Activated B cell treated with CpG ODN at 0.5 μM for 24 hours (primary cell): Measurements from ENCODE around the gene SERAC1. TPM values are rescaled to one million over a fixed set of nuclear protein-coding genes. Genes with fewer than 3 reads are reported as not detected.

ENCODE experiments used
- ATAC-seq: fragments of 200-7000 bp; cut with Tn5 transposase; one replicate; pipeline ENCODE4 v1.10.0; 2021; ENCODE audit warnings: low read depth, mild to moderate bottlenecking, moderate library complexity
- CTCF ChIA-PET: fragments of 350-600 bp; sonication (Branson Sonifier 250); formaldehyde crosslinking; loops from one replicate; lab custom pipeline; 2021; ENCODE audit warnings: antibody characterized with exemption; lab: Charles Lee
- POLR2A ChIA-PET: fragments of 350-600 bp; sonication (Branson Sonifier 250); formaldehyde crosslinking; loops from one replicate; lab custom pipeline; 2021; ENCODE audit warnings: antibody characterized with exemption; lab: Charles Lee
- DNase-seq: peaks from one replicate; pipeline ENCODE4 v3.0.0; 2022
- H3K27ac Mint-ChIP-seq: one replicate; pipeline ENCODE4 v1.8.0; 2020; ENCODE audit warnings: mixed read lengths
- H3K27me3 Mint-ChIP-seq: one replicate; pipeline ENCODE4 v1.8.0; 2021; ENCODE audit warnings: mixed read lengths
- H3K36me3 Mint-ChIP-seq: one replicate; pipeline ENCODE4 v1.8.0; 2021; ENCODE audit warnings: low read depth, mixed read lengths
- H3K4me1 Mint-ChIP-seq: one replicate; pipeline ENCODE4 v1.8.0; 2021; ENCODE audit warnings: mixed read lengths
- H3K4me3 Mint-ChIP-seq: one replicate; pipeline ENCODE4 v1.8.0; 2020; ENCODE audit warnings: mild to moderate bottlenecking, mixed read lengths
- H3K9me3 Mint-ChIP-seq: one replicate; pipeline ENCODE4 v1.8.0; 2020; ENCODE audit warnings: mixed read lengths
- intact Hi-C: fragments of 100-400 bp; cut with micrococcal nuclease; formaldehyde crosslinking; loops from one replicate; pipeline ENCODE4 v1.15.1; 2024
- total RNA-seq: library from RNA; stranded (reverse); gene quantifications from 2 replicates; pipeline ENCODE4 v1.2.3, GENCODE V29; 2022
- TF ChIP-seq, protein P1 (sequence below): fragments of 200-600 bp; IDR thresholded peaks from one replicate; pipeline ENCODE4 v1.8.0; 2022; ENCODE audit warnings: antibody characterized with exemption, mild to moderate bottlenecking

SERAC1 gene
- total RNA-seq, 1 donor from 2014 or later = 3.0 TPM

GRCh38 chr6:158125271-158125670 is 42.8 kb downstream of the SERAC1 start:
- intact Hi-C loops = no loop called here
- CTCF ChIA-PET = no interaction called here
- Mint-ChIP-seq H3K36me3 (peaks cover 10% of the 10 kb centered on the region), H3K27me3 (no peaks in the 10 kb centered on the region), H3K9me3 (no peaks in the 10 kb centered on the region), H3K27ac (no peak overlapping the region), H3K4me3 (no peak overlapping the region), H3K4me1 (no peaks in the 10 kb centered on the region)
- TF ChIP-seq, protein P1, sequence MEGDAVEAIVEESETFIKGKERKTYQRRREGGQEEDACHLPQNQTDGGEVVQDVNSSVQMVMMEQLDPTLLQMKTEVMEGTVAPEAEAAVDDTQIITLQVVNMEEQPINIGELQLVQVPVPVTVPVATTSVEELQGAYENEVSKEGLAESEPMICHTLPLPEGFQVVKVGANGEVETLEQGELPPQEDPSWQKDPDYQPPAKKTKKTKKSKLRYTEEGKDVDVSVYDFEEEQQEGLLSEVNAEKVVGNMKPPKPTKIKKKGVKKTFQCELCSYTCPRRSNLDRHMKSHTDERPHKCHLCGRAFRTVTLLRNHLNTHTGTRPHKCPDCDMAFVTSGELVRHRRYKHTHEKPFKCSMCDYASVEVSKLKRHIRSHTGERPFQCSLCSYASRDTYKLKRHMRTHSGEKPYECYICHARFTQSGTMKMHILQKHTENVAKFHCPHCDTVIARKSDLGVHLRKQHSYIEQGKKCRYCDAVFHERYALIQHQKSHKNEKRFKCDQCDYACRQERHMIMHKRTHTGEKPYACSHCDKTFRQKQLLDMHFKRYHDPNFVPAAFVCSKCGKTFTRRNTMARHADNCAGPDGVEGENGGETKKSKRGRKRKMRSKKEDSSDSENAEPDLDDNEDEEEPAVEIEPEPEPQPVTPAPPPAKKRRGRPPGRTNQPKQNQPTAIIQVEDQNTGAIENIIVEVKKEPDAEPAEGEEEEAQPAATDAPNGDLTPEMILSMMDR = no peak
- no peak for ATAC-seq
- POLR2A ChIA-PET = no interaction called here
- DNase-seq = no peak

DNA sequence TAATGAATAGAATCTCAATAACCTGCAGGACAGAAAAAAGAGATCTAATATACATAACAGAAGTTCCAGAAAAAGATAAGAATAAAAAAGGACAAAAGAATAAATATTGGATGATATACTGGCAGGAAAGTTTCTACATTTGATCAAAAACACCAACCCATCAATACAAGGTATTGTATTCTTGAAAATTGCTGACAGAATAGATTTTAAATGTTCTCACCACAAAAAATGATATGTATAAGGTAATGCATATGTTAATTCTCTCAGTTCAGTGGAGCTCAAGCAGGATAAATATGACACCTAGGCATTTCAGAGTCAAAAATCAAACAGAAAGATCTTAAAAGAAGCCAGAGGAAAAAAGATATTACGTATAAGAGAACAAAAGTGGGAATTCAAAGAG is 43.8 kb downstream of the SERAC1 start:
- H3K36me3 Mint-ChIP-seq = peaks cover 11% of the 10 kb centered on the region
- POLR2A ChIA-PET = no interaction called here
- H3K27ac Mint-ChIP-seq = no peak overlapping the region
- TF ChIP-seq, protein P1 = no peak
- no peaks in the 10 kb centered on the region for H3K9me3 Mint-ChIP-seq
- ATAC-seq (no peak), DNase-seq (no peak)
- CTCF ChIA-PET = no interaction called here
- intact Hi-C loops = no loop called here
- no peaks in the 10 kb centered on the region for H3K4me1 Mint-ChIP-seq
- no peaks in the 10 kb centered on the region for H3K27me3 Mint-ChIP-seq
- H3K4me3 Mint-ChIP-seq = no peak overlapping the region

- ATAC-seq = no peak
- no peaks in the 10 kb centered on the region for H3K9me3 Mint-ChIP-seq
- H3K27me3 Mint-ChIP-seq = no peaks in the 10 kb centered on the region
Observed at GRCh38 chr6:158122048-158122447, 46.0 kb downstream of the SERAC1 start.

GRCh38 chr6:158121335-158121734 is 46.7 kb downstream of the SERAC1 start:
- Mint-ChIP-seq H3K9me3 (no peaks in the 10 kb centered on the region), H3K27ac (no peak overlapping the region), H3K4me1 (no peaks in the 10 kb centered on the region), H3K4me3 (no peak overlapping the region), H3K27me3 (no peaks in the 10 kb centered on the region), H3K36me3 (peaks cover 20% of the 10 kb centered on the region)
- ChIA-PET CTCF (no interaction called here), POLR2A (no interaction called here)
- no peak for ATAC-seq
- DNase-seq = no peak
- intact Hi-C loops = no loop called here
- TF ChIP-seq, protein P1 = no peak

More at GRCh38 chr6:158122048-158122447, 46.0 kb downstream of the SERAC1 start:
- intact Hi-C loops = no loop called here
- ChIA-PET CTCF (no interaction called here), POLR2A (no interaction called here)
- H3K4me3 Mint-ChIP-seq = no peak overlapping the region
- no peak for DNase-seq
- H3K4me1 Mint-ChIP-seq = no peaks in the 10 kb centered on the region
- no peak overlapping the region for H3K27ac Mint-ChIP-seq
- H3K36me3 Mint-ChIP-seq = peaks cover 18% of the 10 kb centered on the region
- TF ChIP-seq, protein P1 = no peak

DNA sequence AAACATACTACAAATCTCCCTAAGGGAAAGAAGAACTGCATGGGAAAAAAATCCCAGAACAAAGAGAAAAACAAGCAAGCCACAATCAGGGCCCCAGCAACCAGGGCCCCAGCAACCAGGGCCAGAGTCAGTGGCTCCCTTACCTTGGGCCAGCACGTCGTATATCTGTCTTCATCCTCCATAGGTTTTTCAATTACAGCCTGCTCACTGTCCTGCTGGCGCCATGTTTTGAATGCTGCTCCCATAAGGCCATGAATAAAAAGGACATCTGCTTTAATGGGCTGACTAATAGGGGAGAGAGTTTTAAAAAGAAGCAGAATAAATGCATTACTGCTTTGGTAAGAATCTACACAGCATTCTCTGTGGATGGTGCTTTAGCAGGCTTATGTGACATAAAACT is 49.2 kb downstream of the SERAC1 start:
- H3K27me3 Mint-ChIP-seq = no peaks in the 10 kb centered on the region
- no peaks in the 10 kb centered on the region for H3K4me1 Mint-ChIP-seq
- ChIA-PET POLR2A (no interaction called here), CTCF (no interaction called here)
- intact Hi-C loops = no loop called here
- no peak overlapping the region for H3K27ac Mint-ChIP-seq
- DNase-seq = no peak
- H3K4me3 Mint-ChIP-seq = no peak overlapping the region
- no peaks in the 10 kb centered on the region for H3K9me3 Mint-ChIP-seq
- TF ChIP-seq, protein P1 = no peak
- no peak for ATAC-seq
- peaks cover 25% of the 10 kb centered on the region for H3K36me3 Mint-ChIP-seq
